Neural cell (in vitro differentiated cells): Measurements from ENCODE around the gene APBA3. TPM values are rescaled to one million over a fixed set of nuclear protein-coding genes. Genes with fewer than 3 reads are reported as not detected.

ENCODE experiments used
- H2AFZ ChIP-seq: fragments of 200-600, 300-800 bp; sonication (generic), shearing (Covaris generic); 2 replicates; pipeline ENCODE4 v1.6.0; 2014; ENCODE audit warnings: low read depth, mild to moderate bottlenecking, antibody characterized with exemption, low read length, moderate library complexity
- H3F3A ChIP-seq: fragments of 200-600 bp; shearing (Covaris generic); 2 replicates; pipeline ENCODE4 v1.6.1; 2016; ENCODE audit warnings: mild to moderate bottlenecking, moderate library complexity, mixed read lengths, antibody characterized with exemption, low read length; ENCODE audit not compliant: insufficient read depth, poor library complexity, severe bottlenecking
- H3K27ac ChIP-seq: fragments of 200-600, 300-800 bp; sonication (generic), shearing (Covaris generic); 2 replicates; pipeline ENCODE4 v1.5.1; 2014; ENCODE audit warnings: mild to moderate bottlenecking, low read length, moderate library complexity
- H3K27me3 ChIP-seq: fragments of 300-800, 200-600 bp; sonication (generic), shearing (Covaris generic); 2 replicates; pipeline ENCODE4 v1.6.0; 2014; ENCODE audit warnings: mild to moderate bottlenecking, low read depth, low read length, moderate library complexity; ENCODE audit not compliant: insufficient read depth
- H3K36me3 ChIP-seq: fragments of 300-800, 200-600 bp; sonication (generic), shearing (Covaris generic); 2 replicates; pipeline ENCODE4 v1.5.1; 2014; ENCODE audit warnings: mild to moderate bottlenecking, antibody characterized with exemption, low read length, moderate library complexity; ENCODE audit not compliant: insufficient read depth
- H3K4me2 ChIP-seq: fragments of 300-800, 200-600 bp; sonication (generic), shearing (Covaris generic); 2 replicates; pipeline ENCODE4 v1.6.0; 2014; ENCODE audit warnings: mild to moderate bottlenecking, low read length
- H3K4me3 ChIP-seq: fragments of 300-800, 200-600 bp; sonication (generic), shearing (Covaris generic); 2 replicates; pipeline ENCODE4 v1.5.1; 2014; ENCODE audit warnings: mild to moderate bottlenecking, low read length, moderate library complexity
- H3K79me2 ChIP-seq: fragments of 200-600 bp; shearing (Covaris generic); replicated peaks from 2 replicates; pipeline ENCODE4 v1.6.0; 2014; ENCODE audit warnings: mild to moderate bottlenecking, low read length, moderate library complexity; ENCODE audit not compliant: insufficient read depth
- H3K9ac ChIP-seq: fragments of 300-800, 200-600 bp; sonication (generic), shearing (Covaris generic); 2 replicates; pipeline ENCODE4 v1.6.1; 2016; ENCODE audit warnings: mild to moderate bottlenecking, low read length, mixed read lengths
- H3K9me2 ChIP-seq: fragments of 200-600 bp; shearing (Covaris generic); 2 replicates; pipeline ENCODE4 v1.6.1; 2016; ENCODE audit warnings: mild to moderate bottlenecking, low read length, mixed read lengths; ENCODE audit not compliant: insufficient read depth
- H3K9me3 ChIP-seq: fragments of 200-600, 300-800 bp; sonication (generic), shearing (Covaris generic); 2 replicates; pipeline ENCODE4 v1.6.1; 2016; ENCODE audit warnings: mild to moderate bottlenecking, mixed run types, low read length, moderate library complexity, mixed read lengths
- H4K20me1 ChIP-seq: fragments of 200-600 bp; shearing (Covaris generic); 2 replicates; pipeline ENCODE4 v1.6.1; 2016; ENCODE audit warnings: mild to moderate bottlenecking, mixed run types; ENCODE audit not compliant: insufficient read depth
- EP300 ChIP-seq: fragments of 450-650 bp; conservative IDR thresholded peaks from 2 replicates; pipeline ENCODE4 v1.6.1; 2014; ENCODE audit warnings: antibody characterized with exemption, mild to moderate bottlenecking, moderate library complexity; ENCODE audit not compliant: poor library complexity, severe bottlenecking
- EZH2 ChIP-seq: fragments of 200-600, 300-800 bp; shearing (Covaris generic), sonication (generic); IDR thresholded peaks from 2 replicates; pipeline ENCODE4 v1.6.1; 2014; ENCODE audit warnings: antibody characterized with exemption, low read length, borderline replicate concordance, mild to moderate bottlenecking; ENCODE audit not compliant: insufficient read depth, poor library complexity, severe bottlenecking
- MXI1 ChIP-seq: fragments of 450-650 bp; conservative IDR thresholded peaks from 2 replicates; pipeline ENCODE4 v1.6.1; 2014; ENCODE audit warnings: antibody characterized with exemption, mild to moderate bottlenecking; ENCODE audit not compliant: poor library complexity, severe bottlenecking
- POLR2AphosphoS5 ChIP-seq: IDR thresholded peaks from 2 replicates; pipeline ENCODE4 v1.6.1; 2012
- RAD21 ChIP-seq: fragments of 450-650 bp; conservative IDR thresholded peaks from 2 replicates; pipeline ENCODE4 v1.6.1; 2014; ENCODE audit warnings: antibody characterized with exemption, mild to moderate bottlenecking, moderate library complexity
- SMC3 ChIP-seq: fragments of 450-650 bp; conservative IDR thresholded peaks from 2 replicates; pipeline ENCODE4 v1.6.1; 2014; ENCODE audit warnings: antibody characterized with exemption, mild to moderate bottlenecking, moderate library complexity; ENCODE audit not compliant: poor library complexity
- TAF1 ChIP-seq: IDR thresholded peaks from 2 replicates; pipeline ENCODE4 v1.6.1; 2012; ENCODE audit warnings: low read depth
- polyA plus RNA-seq: library from polyadenylated mRNA; depleted of rRNA; stranded (reverse); fragments of >200 nt; gene quantifications from 2 replicates; pipeline ENCODE4 v1.2.3, GENCODE V29; 2014
- TF ChIP-seq, protein P1 (sequence below): fragments of 450-650 bp; IDR thresholded peaks from 2 replicates; pipeline ENCODE4 v1.5.1; 2014; ENCODE audit warnings: antibody characterized with exemption, mild to moderate bottlenecking, moderate library complexity; ENCODE audit not compliant: poor library complexity, severe bottlenecking
- TF ChIP-seq, protein P2 (sequence below): IDR thresholded peaks from 2 replicates; pipeline ENCODE4 v1.6.1; 2012; ENCODE audit warnings: borderline replicate concordance

APBA3 gene
- polyA plus RNA-seq, 1 donor from 2014 or later: 37.1 TPM

DNA sequence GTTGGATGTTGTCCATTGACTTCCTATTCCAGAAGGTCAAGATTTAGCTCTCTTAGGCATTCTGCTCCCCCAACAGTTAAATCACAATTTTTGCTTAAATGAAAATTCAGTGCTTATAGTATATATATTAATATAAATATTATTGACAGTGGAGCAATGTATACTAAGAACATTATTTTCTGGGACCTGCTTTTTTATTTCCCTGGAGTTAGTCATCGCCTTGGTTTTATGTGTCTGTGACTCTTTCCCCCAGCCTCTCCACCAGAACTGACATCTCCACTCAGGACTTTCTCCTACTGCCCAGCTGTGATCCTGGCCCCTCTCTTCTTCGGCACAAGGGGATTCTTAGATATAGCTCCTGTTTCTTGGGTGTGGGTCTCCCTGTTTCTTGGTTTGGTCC, 34.9 kb upstream of the APBA3 start:
- H3K9ac ChIP-seq: no peak overlapping the region
- no peaks in the 10 kb centered on the region for H3K36me3 ChIP-seq
- H3F3A ChIP-seq: no peaks in the 10 kb centered on the region
- H2AFZ ChIP-seq: no peak overlapping the region
- H3K4me2 ChIP-seq: no peak overlapping the region
- no peaks in the 10 kb centered on the region for H3K79me2 ChIP-seq
- TF ChIP-seq, protein P1, sequence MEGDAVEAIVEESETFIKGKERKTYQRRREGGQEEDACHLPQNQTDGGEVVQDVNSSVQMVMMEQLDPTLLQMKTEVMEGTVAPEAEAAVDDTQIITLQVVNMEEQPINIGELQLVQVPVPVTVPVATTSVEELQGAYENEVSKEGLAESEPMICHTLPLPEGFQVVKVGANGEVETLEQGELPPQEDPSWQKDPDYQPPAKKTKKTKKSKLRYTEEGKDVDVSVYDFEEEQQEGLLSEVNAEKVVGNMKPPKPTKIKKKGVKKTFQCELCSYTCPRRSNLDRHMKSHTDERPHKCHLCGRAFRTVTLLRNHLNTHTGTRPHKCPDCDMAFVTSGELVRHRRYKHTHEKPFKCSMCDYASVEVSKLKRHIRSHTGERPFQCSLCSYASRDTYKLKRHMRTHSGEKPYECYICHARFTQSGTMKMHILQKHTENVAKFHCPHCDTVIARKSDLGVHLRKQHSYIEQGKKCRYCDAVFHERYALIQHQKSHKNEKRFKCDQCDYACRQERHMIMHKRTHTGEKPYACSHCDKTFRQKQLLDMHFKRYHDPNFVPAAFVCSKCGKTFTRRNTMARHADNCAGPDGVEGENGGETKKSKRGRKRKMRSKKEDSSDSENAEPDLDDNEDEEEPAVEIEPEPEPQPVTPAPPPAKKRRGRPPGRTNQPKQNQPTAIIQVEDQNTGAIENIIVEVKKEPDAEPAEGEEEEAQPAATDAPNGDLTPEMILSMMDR: no peak
- no peak for TF ChIP-seq POLR2AphosphoS5
- no peak for TF ChIP-seq RAD21
- no peak for TF ChIP-seq EP300
- no peak for TF ChIP-seq MXI1
- no peak for TF ChIP-seq SMC3
- no peak for TF ChIP-seq EZH2
- TF ChIP-seq, protein P2, sequence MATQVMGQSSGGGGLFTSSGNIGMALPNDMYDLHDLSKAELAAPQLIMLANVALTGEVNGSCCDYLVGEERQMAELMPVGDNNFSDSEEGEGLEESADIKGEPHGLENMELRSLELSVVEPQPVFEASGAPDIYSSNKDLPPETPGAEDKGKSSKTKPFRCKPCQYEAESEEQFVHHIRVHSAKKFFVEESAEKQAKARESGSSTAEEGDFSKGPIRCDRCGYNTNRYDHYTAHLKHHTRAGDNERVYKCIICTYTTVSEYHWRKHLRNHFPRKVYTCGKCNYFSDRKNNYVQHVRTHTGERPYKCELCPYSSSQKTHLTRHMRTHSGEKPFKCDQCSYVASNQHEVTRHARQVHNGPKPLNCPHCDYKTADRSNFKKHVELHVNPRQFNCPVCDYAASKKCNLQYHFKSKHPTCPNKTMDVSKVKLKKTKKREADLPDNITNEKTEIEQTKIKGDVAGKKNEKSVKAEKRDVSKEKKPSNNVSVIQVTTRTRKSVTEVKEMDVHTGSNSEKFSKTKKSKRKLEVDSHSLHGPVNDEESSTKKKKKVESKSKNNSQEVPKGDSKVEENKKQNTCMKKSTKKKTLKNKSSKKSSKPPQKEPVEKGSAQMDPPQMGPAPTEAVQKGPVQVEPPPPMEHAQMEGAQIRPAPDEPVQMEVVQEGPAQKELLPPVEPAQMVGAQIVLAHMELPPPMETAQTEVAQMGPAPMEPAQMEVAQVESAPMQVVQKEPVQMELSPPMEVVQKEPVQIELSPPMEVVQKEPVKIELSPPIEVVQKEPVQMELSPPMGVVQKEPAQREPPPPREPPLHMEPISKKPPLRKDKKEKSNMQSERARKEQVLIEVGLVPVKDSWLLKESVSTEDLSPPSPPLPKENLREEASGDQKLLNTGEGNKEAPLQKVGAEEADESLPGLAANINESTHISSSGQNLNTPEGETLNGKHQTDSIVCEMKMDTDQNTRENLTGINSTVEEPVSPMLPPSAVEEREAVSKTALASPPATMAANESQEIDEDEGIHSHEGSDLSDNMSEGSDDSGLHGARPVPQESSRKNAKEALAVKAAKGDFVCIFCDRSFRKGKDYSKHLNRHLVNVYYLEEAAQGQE: no peak
- no peak overlapping the region for H3K27ac ChIP-seq
- H3K27me3 ChIP-seq: peaks cover under 1% of the 10 kb centered on the region
- H4K20me1 ChIP-seq: no peaks in the 10 kb centered on the region
- no peak overlapping the region for H3K4me3 ChIP-seq
- H3K9me3 ChIP-seq: no peaks in the 10 kb centered on the region
- no peaks in the 10 kb centered on the region for H3K9me2 ChIP-seq

DNA sequence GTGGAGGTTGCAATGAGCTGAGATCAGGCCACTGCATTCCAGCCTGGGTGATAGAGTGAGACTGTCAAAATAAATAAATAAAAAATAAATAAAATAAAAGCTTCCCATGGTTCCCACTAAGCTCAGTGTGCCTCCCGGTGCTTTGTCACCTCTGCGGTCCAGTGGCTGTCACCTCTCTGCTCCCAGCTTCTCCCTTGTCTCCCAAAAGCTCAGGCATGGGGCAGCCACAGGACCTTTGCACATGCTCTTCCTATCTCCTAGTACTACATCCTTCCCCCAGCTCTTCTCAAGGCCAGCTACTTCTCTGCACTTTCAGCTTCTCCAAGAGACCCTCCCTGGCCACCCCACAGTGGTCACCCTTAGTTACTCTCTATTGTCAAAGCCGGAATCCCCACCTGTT, 32.3 kb upstream of the APBA3 start:
- Histone ChIP-seq H3K4me3 (no peak overlapping the region), H3K4me2 (no peak overlapping the region), H3K9ac (no peak overlapping the region), H3F3A (no peaks in the 10 kb centered on the region), H2AFZ (no peak overlapping the region), H3K27me3 (peaks cover 3% of the 10 kb centered on the region), H3K36me3 (no peaks in the 10 kb centered on the region), H4K20me1 (no peaks in the 10 kb centered on the region), H3K79me2 (no peaks in the 10 kb centered on the region), H3K9me3 (no peaks in the 10 kb centered on the region), H3K9me2 (no peaks in the 10 kb centered on the region), H3K27ac (no peak overlapping the region)
- TF ChIP-seq, protein P2: no peak
- TF ChIP-seq EP300: no peak
- no peak for TF ChIP-seq POLR2AphosphoS5
- TF ChIP-seq MXI1: no peak
- no peak for TF ChIP-seq EZH2
- no peak for TF ChIP-seq TAF1
- TF ChIP-seq RAD21: no peak
- TF ChIP-seq, protein P1: no peak
- TF ChIP-seq SMC3: no peak
